ENCODE measurements around the gene SBK2.
"Not testable (repeated sequence)": the region's sequence is repeated elsewhere in the genome, so short reads cannot be mapped to it uniquely, and the experiment has no call there.

The SBK2 gene

GRCh38 chr19:55576746-55577145 is 39.8 kb upstream of the SBK2 start:
- Histone ChIP-seq H3K4me3 (ENCODE audit: low read length) (no peak overlapping the region), H3K4me2 (ENCODE audit: low read depth, low read length) (no peak overlapping the region), H3K79me2 (ENCODE audit: low read length) (no peaks in the 10 kb centered on the region), H2AFZ (ENCODE audit: low read length) (no peak overlapping the region), H3K9me2 (replicated peaks; ENCODE audit: insufficient read depth, low read length) (no peaks in the 10 kb centered on the region), H3K9ac (ENCODE audit: low read length) (no peak overlapping the region), H3F3A (ENCODE audit: insufficient read depth, low read length) (no peaks in the 10 kb centered on the region), H3K9me3 (replicated peaks; ENCODE audit: insufficient read depth, low read length) (no peaks in the 10 kb centered on the region), H3K27ac (ENCODE audit: low read length) (no peak overlapping the region), H3K27me3 (replicated peaks; ENCODE audit: insufficient read depth, low read length) (peaks cover 54% of the 10 kb centered on the region), H3K36me3 (replicated peaks; ENCODE audit: insufficient read depth, low read length) (no peaks in the 10 kb centered on the region), H3K4me1 (ENCODE audit: low read length) (no peaks in the 10 kb centered on the region), H4K20me1 (ENCODE audit: insufficient read depth, low read length) (no peaks in the 10 kb centered on the region)
- TF ChIP-seq EZH2phosphoT487 (IDR thresholded peaks at IDR 0.05; ENCODE audit: low read length) (no peak), EZH2 (optimal IDR thresholded peaks at IDR 0.05; ENCODE audit: low read depth, low read length) (no peak), CTCF (IDR thresholded peaks at IDR 0.05; ENCODE audit: low read length) (no peak)
- no peak for DNase-seq

- not testable (repeated sequence) for H3K9me3 ChIP-seq (replicated peaks; ENCODE audit: insufficient read depth, low read length); H3K36me3 ChIP-seq (replicated peaks; ENCODE audit: insufficient read depth, low read length); H3K9me2 ChIP-seq (replicated peaks; ENCODE audit: insufficient read depth, low read length); H3K4me2 ChIP-seq (ENCODE audit: low read depth, low read length); H3K27ac ChIP-seq (ENCODE audit: low read length); H2AFZ ChIP-seq (ENCODE audit: low read length); H4K20me1 ChIP-seq (ENCODE audit: insufficient read depth, low read length); H3F3A ChIP-seq (ENCODE audit: insufficient read depth, low read length); DNase-seq; H3K4me3 ChIP-seq (ENCODE audit: low read length); H3K79me2 ChIP-seq (ENCODE audit: low read length); H3K4me1 ChIP-seq (ENCODE audit: low read length); H3K9ac ChIP-seq (ENCODE audit: low read length)
- peaks cover 52% of the 10 kb centered on the region for H3K27me3 ChIP-seq (replicated peaks; ENCODE audit: insufficient read depth, low read length)
These were observed 37.0 kb upstream of the SBK2 start for GRCh38 chr19:55573929-55574328.

- H3K9me2 ChIP-seq (replicated peaks; ENCODE audit: insufficient read depth, low read length); H3K9ac ChIP-seq (ENCODE audit: low read length); H3K9me3 ChIP-seq (replicated peaks; ENCODE audit: insufficient read depth, low read length); H2AFZ ChIP-seq (ENCODE audit: low read length); H3K4me1 ChIP-seq (ENCODE audit: low read length); H3K36me3 ChIP-seq (replicated peaks; ENCODE audit: insufficient read depth, low read length); H3K79me2 ChIP-seq (ENCODE audit: low read length); H3K4me2 ChIP-seq (ENCODE audit: low read depth, low read length); H3K4me3 ChIP-seq (ENCODE audit: low read length); H3K27ac ChIP-seq (ENCODE audit: low read length); DNase-seq; H3F3A ChIP-seq (ENCODE audit: insufficient read depth, low read length); H4K20me1 ChIP-seq (ENCODE audit: insufficient read depth, low read length): not testable (repeated sequence)
- H3K27me3 ChIP-seq (replicated peaks; ENCODE audit: insufficient read depth, low read length): peaks cover 74% of the 10 kb centered on the region
These were observed 32.5 kb upstream of the SBK2 start for GRCh38 chr19:55569477-55569876.

GRCh38 chr19:55567708-55568328 is 30.9 kb upstream of the SBK2 start:
- H3K9ac ChIP-seq (ENCODE audit: low read length): no peak overlapping the region
- no peaks in the 10 kb centered on the region for H3F3A ChIP-seq (ENCODE audit: insufficient read depth, low read length)
- no peak for DNase-seq
- no peaks in the 10 kb centered on the region for H4K20me1 ChIP-seq (ENCODE audit: insufficient read depth, low read length)
- H3K4me2 ChIP-seq (ENCODE audit: low read depth, low read length): no peak overlapping the region
- H3K9me2 ChIP-seq (replicated peaks; ENCODE audit: insufficient read depth, low read length): no peaks in the 10 kb centered on the region
- TF ChIP-seq CTCF (IDR thresholded peaks at IDR 0.05; ENCODE audit: low read length): no peak
- no peak for TF ChIP-seq EZH2phosphoT487 (IDR thresholded peaks at IDR 0.05; ENCODE audit: low read length)
- no peak for TF ChIP-seq EZH2 (optimal IDR thresholded peaks at IDR 0.05; ENCODE audit: low read depth, low read length)
- peaks cover 75% of the 10 kb centered on the region for H3K27me3 ChIP-seq (replicated peaks; ENCODE audit: insufficient read depth, low read length)
- H3K9me3 ChIP-seq (replicated peaks; ENCODE audit: insufficient read depth, low read length): no peaks in the 10 kb centered on the region
- no peak overlapping the region for H3K4me3 ChIP-seq (ENCODE audit: low read length)
- H2AFZ ChIP-seq (ENCODE audit: low read length): no peak overlapping the region
- H3K4me1 ChIP-seq (ENCODE audit: low read length): no peaks in the 10 kb centered on the region
- no peaks in the 10 kb centered on the region for H3K36me3 ChIP-seq (replicated peaks; ENCODE audit: insufficient read depth, low read length)
- H3K79me2 ChIP-seq (ENCODE audit: low read length): no peaks in the 10 kb centered on the region
- H3K27ac ChIP-seq (ENCODE audit: low read length): no peak overlapping the region

All from MM.1S (cell line).